Karpas-422 (cell line): ENCODE data around the gene AHDC1. TPM values are rescaled to one million over a fixed set of nuclear protein-coding genes. Genes with fewer than 3 reads are reported as not detected.
"Not testable (repeated sequence)": the region's sequence is repeated elsewhere in the genome, so short reads cannot be mapped to it uniquely, and the experiment has no call there.

Source experiments
- DNase-seq: peaks from one replicate; pipeline ENCODE4 v3.0.0-alpha.2; 2015
- H2AFZ ChIP-seq: fragments of 200-600 bp; sonication (generic); 2 replicates; pipeline ENCODE4 v1.6.1; 2014; ENCODE audit warnings: antibody characterized with exemption, low read length, mixed read lengths
- H3K27ac ChIP-seq: fragments of 200-600 bp; sonication (generic); 2 replicates; pipeline ENCODE4 v1.5.1; 2014; ENCODE audit warnings: mild to moderate bottlenecking, low read length, moderate library complexity
- H3K27me3 ChIP-seq: fragments of 200-600 bp; sonication (generic); 2 replicates; pipeline ENCODE4 v1.6.1; 2014; ENCODE audit warnings: low read length, mixed read lengths
- H3K36me3 ChIP-seq: fragments of 200-600 bp; sonication (generic); 2 replicates; pipeline ENCODE4 v1.6.1; 2014; ENCODE audit warnings: low read length, mixed read lengths; ENCODE audit not compliant: insufficient read depth
- H3K4me1 ChIP-seq: fragments of 200-600 bp; sonication (generic); 2 replicates; pipeline ENCODE4 v1.6.1; 2014; ENCODE audit warnings: mild to moderate bottlenecking, low read length, mixed read lengths
- H3K4me2 ChIP-seq: fragments of 200-600 bp; sonication (generic); 2 replicates; pipeline ENCODE4 v1.6.1; 2014; ENCODE audit warnings: low read length, low read depth, mild to moderate bottlenecking; ENCODE audit not compliant: poor library complexity, severe bottlenecking
- H3K4me3 ChIP-seq: fragments of 200-600 bp; sonication (generic); 2 replicates; pipeline ENCODE4 v1.5.1; 2014; ENCODE audit warnings: mild to moderate bottlenecking, antibody characterized with exemption, low read length, mixed read lengths
- H3K79me2 ChIP-seq: fragments of 200-600 bp; sonication (generic); 2 replicates; pipeline ENCODE4 v1.6.1; 2014; ENCODE audit warnings: mild to moderate bottlenecking, low read length, mixed read lengths
- H3K9ac ChIP-seq: fragments of 200-600 bp; sonication (generic); 2 replicates; pipeline ENCODE4 v1.6.0; 2014; ENCODE audit warnings: low read length
- H3K9me2 ChIP-seq: fragments of 200-600 bp; sonication (generic), shearing (Covaris generic); replicated peaks from 2 replicates; pipeline ENCODE4 v1.6.0; 2014; ENCODE audit warnings: mild to moderate bottlenecking, low read length, moderate library complexity; ENCODE audit not compliant: insufficient read depth
- H3K9me3 ChIP-seq: fragments of 300-700, 200-600 bp; sonication (generic); 2 replicates; pipeline ENCODE4 v1.6.1; 2014; ENCODE audit warnings: low read length, mixed read lengths
- H4K20me1 ChIP-seq: fragments of 200-600 bp; sonication (generic); 2 replicates; pipeline ENCODE4 v1.6.1; 2014; ENCODE audit warnings: mild to moderate bottlenecking, antibody characterized with exemption, low read length, low read depth; ENCODE audit not compliant: insufficient read depth
- total RNA-seq: library from RNA; depleted of rRNA; stranded (reverse); fragments of >200 nt; shearing (Covaris generic); gene quantifications from 2 replicates; pipeline ENCODE4 v1.2.3, GENCODE V29; 2014; ENCODE audit warnings: low replicate concordance

Gene AHDC1
- total RNA-seq, 1 experiment from 2014 or later, result 2.2 TPM

DNA sequence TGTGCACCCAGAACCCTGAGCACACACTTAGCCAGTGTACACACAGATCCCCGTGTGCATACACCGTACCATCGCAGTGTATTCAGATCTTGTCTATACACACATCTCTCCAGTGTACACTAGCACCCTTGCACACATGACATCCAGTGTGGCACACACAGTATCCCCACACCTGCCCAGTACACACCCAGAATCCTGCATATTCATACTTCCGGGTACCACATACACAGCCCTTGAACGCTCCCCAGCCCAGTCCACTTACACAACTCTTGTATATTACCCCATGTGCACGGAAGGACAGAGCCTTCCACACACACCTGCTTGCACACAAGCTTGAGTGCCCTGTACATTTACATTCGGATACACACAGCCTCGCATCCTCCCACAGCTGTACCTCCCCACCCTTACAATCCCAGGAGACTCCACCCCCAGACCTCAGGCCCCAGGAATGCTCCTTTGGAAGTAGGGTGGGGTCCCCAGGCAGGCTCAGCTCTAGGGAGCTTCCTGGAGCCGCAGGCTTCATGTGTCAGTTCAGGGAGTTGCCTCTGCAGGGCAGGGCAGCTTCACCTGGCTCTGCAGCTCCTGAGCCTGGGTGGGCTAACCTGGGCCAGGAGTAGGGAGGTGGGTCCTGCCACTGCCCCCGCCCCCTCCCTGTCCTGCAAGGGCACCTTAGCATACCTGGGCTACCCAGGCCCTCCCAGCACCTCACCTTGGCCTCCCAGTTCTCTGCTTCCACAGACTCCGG lies 46.2 kb downstream of the AHDC1 start:
- Histone ChIP-seq H3K4me2 (no peak overlapping the region), H3K4me3 (no peak overlapping the region), H3K4me1 (peaks cover 25% of the 10 kb centered on the region), H4K20me1 (peaks cover 4% of the 10 kb centered on the region; the same call in 1 of the 2 replicates), H3K79me2 (no peaks in the 10 kb centered on the region), H2AFZ (no peak overlapping the region), H3K36me3 (no peaks in the 10 kb centered on the region), H3K9me2 (no peaks in the 10 kb centered on the region), H3K9me3 (no peaks in the 10 kb centered on the region), H3K9ac (no peak overlapping the region), H3K27me3 (no peaks in the 10 kb centered on the region), H3K27ac (no peak overlapping the region)
- DNase-seq, result no peak

DNA sequence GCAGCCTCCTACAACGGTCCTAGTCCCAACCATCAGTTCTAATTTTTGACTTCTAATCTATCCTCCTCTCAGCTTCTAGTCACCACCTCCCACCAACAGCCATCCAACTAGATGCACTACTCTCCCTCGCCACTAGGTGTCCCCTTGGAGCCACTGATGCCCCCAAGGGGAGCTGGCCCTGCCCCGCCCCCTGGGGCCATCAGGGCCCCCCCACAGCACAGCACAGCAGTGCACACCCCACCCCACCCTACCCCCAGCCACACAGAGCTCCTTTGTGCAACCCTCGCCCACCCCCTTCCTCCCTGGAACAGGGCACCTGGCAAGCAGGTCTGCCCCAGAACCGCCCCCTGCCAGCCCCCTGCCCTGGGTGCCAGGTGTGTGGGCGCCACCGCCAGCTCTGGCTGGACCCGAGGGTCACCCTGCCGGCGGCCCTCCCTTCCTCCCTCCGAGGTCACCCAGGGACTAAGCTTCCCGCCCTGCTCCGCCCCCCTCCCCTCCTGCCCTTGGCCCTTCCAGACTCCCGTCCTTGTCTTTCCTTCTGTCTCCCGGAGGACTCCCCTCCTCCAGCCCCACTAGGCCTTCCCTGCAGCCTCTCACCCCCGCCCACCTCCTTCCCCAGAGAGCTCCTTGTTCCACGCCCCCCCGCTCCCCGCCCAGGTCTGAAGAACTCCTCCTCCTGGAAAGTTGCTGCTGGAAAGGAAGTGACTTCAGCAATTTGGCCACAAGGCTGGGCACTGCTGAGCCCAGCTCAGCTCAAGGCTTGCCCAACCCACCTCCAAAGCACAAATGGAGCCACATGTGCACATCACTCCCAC lies 47.0 kb downstream of the AHDC1 start:
- Histone ChIP-seq H3K27ac (no peak overlapping the region), H3K27me3 (no peaks in the 10 kb centered on the region), H3K36me3 (no peaks in the 10 kb centered on the region), H3K9ac (no peak overlapping the region), H2AFZ (no peak overlapping the region), H3K4me1 (peaks cover 25% of the 10 kb centered on the region), H3K4me3 (no peak overlapping the region), H3K4me2 (no peak overlapping the region), H3K9me3 (no peaks in the 10 kb centered on the region), H3K9me2 (no peaks in the 10 kb centered on the region), H3K79me2 (no peaks in the 10 kb centered on the region), H4K20me1 (peaks cover 4% of the 10 kb centered on the region; the same call in 1 of the 2 replicates)
- DNase-seq, result peak; percentile 92

DNA sequence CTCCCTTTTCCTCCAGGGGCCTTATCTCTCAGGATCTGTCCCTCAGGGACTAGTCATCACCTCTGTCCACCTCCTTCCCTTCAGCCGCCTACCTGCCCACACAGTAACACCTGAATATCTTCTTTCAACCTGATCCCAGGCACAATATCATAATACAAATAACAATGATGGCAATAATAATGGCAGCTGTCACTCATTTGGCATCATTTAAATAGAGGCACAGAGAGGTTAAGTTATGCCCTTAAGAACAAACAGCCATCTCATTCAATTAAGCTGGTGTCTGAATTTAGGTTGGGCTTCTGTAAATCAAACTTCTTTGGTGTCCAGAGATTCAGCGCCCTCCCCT lies 47.5 kb downstream of the AHDC1 start:
- no peak overlapping the region for H2AFZ ChIP-seq
- no peak overlapping the region for H3K4me3 ChIP-seq

DNA sequence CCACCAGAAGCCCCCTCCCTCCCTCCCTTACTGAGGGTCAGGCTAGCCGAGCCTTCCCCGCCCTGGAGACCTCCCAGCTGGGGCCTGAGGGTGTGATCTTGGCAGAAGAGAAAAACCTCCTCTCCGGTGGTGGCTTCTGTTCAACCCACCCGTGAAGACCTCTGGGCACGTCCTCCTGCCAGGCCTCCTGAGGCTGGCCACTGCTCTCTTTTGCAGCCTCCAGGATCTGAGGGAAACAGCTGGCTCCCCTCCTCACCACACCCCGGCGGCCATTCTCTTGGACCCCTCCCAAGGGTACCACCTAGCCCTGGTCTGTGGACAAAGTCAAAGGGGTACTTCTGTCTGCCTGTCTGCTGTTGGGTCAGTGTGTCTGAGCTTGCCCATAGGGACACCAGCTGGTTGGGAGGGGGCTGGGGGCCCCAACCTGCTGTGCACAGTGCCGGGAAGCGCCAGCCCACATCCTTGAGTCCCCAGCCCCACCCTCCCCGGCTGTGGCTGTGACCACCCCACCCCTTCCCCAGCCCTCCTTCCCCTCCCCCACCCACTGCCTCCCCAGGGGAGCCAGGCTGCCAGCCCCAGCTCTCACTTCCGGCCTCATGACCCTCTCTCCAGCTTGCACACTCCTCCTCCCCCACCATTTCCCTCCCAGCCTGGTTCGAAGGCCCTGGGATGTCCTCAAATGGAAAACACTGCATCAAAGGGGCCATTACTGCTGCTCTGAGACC lies 48.1 kb downstream of the AHDC1 start:
- Histone ChIP-seq H3K9me2 (no peaks in the 10 kb centered on the region), H3K9ac (no peak overlapping the region), H3K27ac (no peak overlapping the region), H3K4me3 (no peak overlapping the region), H3K36me3 (no peaks in the 10 kb centered on the region), H2AFZ (no peak overlapping the region), H3K9me3 (no peaks in the 10 kb centered on the region), H3K27me3 (no peaks in the 10 kb centered on the region), H4K20me1 (no peaks in the 10 kb centered on the region), H3K79me2 (no peaks in the 10 kb centered on the region), H3K4me1 (peaks cover 25% of the 10 kb centered on the region), H3K4me2 (no peak overlapping the region)
- DNase-seq, result no peak

More for the DNA sequence above, 47.5 kb downstream of the AHDC1 start:
- Histone ChIP-seq H3K9me3 (no peaks in the 10 kb centered on the region), H3K9me2 (no peaks in the 10 kb centered on the region), H3K4me1 (peaks cover 25% of the 10 kb centered on the region), H3K27ac (no peak overlapping the region), H3K79me2 (no peaks in the 10 kb centered on the region), H3K36me3 (no peaks in the 10 kb centered on the region), H3K9ac (no peak overlapping the region), H3K27me3 (no peaks in the 10 kb centered on the region), H3K4me2 (no peak overlapping the region), H4K20me1 (no peaks in the 10 kb centered on the region; the same call in 1 of the 2 replicates)
- DNase-seq, result no peak

DNA sequence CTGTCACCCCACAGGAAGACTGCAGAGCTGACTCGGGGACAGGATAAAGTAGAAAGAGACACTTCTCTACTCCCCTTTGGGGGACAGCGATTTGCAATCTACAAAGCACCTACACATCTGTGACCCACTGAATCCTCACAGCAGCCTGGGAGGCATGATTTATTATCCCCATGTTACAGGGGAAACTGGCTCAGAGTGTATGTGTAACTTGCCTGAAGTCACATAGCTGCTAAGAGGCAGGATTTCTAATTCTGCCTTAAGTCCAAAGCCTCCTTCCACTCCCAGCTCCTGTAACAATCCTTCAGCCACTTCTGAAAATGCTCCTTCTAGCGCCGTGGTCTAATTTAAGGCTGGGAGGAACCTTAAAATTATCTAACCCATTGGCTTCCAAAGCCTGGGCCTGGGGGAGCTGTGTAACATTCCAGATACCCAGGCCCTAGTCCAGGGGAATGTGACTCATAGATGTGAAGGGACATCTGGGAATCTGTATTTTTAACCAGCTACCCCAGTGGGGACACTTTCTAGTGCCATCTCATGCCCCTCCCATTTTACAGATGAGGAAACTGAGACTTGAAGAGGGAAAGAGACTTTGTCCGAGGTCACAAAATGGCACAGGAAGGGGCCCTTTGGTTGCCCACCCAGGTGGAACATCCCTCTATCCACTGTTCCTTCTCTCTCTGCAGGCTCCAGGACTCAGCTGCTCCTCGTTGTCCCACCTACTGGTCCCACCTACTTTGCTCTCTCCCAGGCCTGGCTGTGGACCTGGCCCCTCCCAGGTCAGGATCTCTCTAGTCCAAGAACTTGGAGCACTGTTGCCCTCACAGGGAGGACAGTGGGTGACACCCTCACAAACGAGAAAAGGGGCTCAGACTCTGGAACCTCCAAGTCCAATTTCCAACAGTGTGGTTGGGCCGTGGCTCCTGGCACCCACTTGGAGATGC lies 48.9 kb downstream of the AHDC1 start:
- H4K20me1 ChIP-seq, result no peaks in the 10 kb centered on the region
- no peaks in the 10 kb centered on the region for H3K9me3 ChIP-seq
- no peaks in the 10 kb centered on the region for H3K27me3 ChIP-seq
- H3K27ac ChIP-seq, result no peak overlapping the region
- no peaks in the 10 kb centered on the region for H3K36me3 ChIP-seq
- no peak overlapping the region for H3K4me3 ChIP-seq
- H3K9me2 ChIP-seq, result no peaks in the 10 kb centered on the region
- DNase-seq, result no peak
- no peaks in the 10 kb centered on the region for H3K79me2 ChIP-seq
- peaks cover 25% of the 10 kb centered on the region for H3K4me1 ChIP-seq
- H3K4me2 ChIP-seq, result no peak overlapping the region
- H2AFZ ChIP-seq, result no peak overlapping the region
- no peak overlapping the region for H3K9ac ChIP-seq

DNA sequence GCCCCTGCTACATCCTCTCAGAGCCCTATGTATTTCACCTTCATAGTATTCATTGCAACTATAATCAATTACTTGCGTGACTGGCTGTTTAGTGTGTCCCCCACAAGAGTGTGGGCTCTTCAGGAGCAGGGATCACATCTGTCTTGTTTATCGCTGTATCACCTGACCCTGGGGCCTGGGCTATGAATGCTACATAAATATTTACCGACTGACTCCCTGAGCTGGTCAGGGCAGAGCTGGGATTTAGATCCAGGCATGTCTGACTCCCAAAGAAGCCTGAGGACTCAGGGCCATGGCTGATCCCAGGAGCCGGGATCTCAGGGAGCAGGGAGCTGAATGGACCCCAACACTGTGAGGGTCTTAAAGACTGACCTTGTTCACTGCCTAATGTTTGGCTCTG lies 49.7 kb downstream of the AHDC1 start:
- Histone ChIP-seq H3K27ac (no peak overlapping the region), H4K20me1 (no peaks in the 10 kb centered on the region), H3K9ac (no peak overlapping the region), H3K27me3 (no peaks in the 10 kb centered on the region), H3K9me3 (no peaks in the 10 kb centered on the region), H2AFZ (no peak overlapping the region), H3K4me2 (no peak overlapping the region), H3K9me2 (no peaks in the 10 kb centered on the region), H3K4me1 (peaks cover 25% of the 10 kb centered on the region), H3K79me2 (no peaks in the 10 kb centered on the region), H3K4me3 (no peak overlapping the region), H3K36me3 (no peaks in the 10 kb centered on the region)
- no peak for DNase-seq

DNA sequence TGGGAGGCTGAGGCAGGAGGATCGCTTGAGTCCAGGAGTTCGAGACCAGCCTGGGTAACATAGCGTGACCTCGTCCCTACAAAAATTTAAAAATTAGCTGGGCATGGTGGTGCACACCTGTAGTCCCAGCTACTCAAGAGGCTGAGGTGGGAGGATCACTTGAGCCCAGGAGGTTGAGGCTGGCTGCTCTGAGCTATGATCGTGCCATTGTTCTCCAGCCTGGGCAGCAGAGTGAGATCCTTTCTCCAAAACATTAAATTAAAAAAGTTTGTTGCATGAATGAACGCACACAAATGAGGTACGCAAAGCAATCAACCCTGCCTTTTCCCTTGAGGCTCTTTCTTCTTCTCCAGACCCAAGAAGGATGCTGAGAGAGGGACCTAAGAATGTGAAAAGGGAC lies 50.1 kb downstream of the AHDC1 start:
- not testable (repeated sequence) for H3K9ac ChIP-seq, DNase-seq, H3K9me3 ChIP-seq, H2AFZ ChIP-seq, H3K36me3 ChIP-seq, H3K4me3 ChIP-seq, H3K27me3 ChIP-seq, H3K9me2 ChIP-seq, H3K4me2 ChIP-seq, H4K20me1 ChIP-seq, H3K79me2 ChIP-seq, H3K27ac ChIP-seq
- H3K4me1 ChIP-seq, result peaks cover 25% of the 10 kb centered on the region
